HFFc6 (cell line): Measurements from ENCODE around the gene SERP1. TPM values are rescaled to one million over a fixed set of nuclear protein-coding genes. Genes with fewer than 3 reads are reported as not detected.
A peak's percentile ranks its signal among the peaks of the same experiment; 100 is the strongest.

Source experiments
- DNase-seq: peaks from one replicate; pipeline ENCODE4 v3.0.0-alpha.2; 2018
- H3K27ac Mint-ChIP-seq: 2 replicates; pipeline ENCODE4 v1.8.0; 2020; ENCODE audit warnings: mild to moderate bottlenecking, mixed read lengths
- H3K27me3 Mint-ChIP-seq: 2 replicates; pipeline ENCODE4 v1.8.0; 2021; ENCODE audit warnings: mild to moderate bottlenecking, moderate library complexity, mixed read lengths; ENCODE audit not compliant: insufficient read depth
- H3K36me3 Mint-ChIP-seq: 2 replicates; pipeline ENCODE4 v1.8.0; 2021; ENCODE audit warnings: low read depth, mixed read lengths
- H3K4me1 Mint-ChIP-seq: 2 replicates; pipeline ENCODE4 v1.8.0; 2020; ENCODE audit warnings: low read depth, mixed read lengths
- H3K4me3 Mint-ChIP-seq: 2 replicates; pipeline ENCODE4 v1.8.0; 2020; ENCODE audit warnings: mild to moderate bottlenecking, moderate library complexity, mixed read lengths
- H3K9me3 Mint-ChIP-seq: 2 replicates; pipeline ENCODE4 v1.8.0; 2020; ENCODE audit warnings: mild to moderate bottlenecking, mixed read lengths
- CTCF ChIP-seq: fragments of 200-600 bp; sonication (generic); IDR thresholded peaks from 2 replicates; pipeline ENCODE4 v1.5.0; 2021; ENCODE audit warnings: antibody characterized with exemption, mild to moderate bottlenecking
- total RNA-seq, 6 experiments: library from RNA; stranded (reverse); fragmentation: NEBNext Ultra II Directional; extraction: Animal tissue kit (Norgen Biotek cat#: 25700); gene quantifications; 2 replicates in 1 of 6; 3 replicates in 5 of 6; pipeline ENCODE4 v1.2.3, GENCODE V29; 2021

The SERP1 gene
- total RNA-seq, 6 experiments from 2014 or later: 108 to 122 (median 112) TPM

- Mint-ChIP-seq H3K9me3 (peaks cover 15% of the 10 kb centered on the region), H3K4me3 (peak overlapping the region; percentile 52), H3K27ac (peak overlapping the region; percentile 65), H3K4me1 (peaks cover 48% of the 10 kb centered on the region), H3K36me3 (peaks cover 18% of the 10 kb centered on the region), H3K27me3 (peaks cover 7% of the 10 kb centered on the region)
- no peak for TF ChIP-seq CTCF
- peak; percentile 86 for DNase-seq
These were observed 48.3 kb downstream of the SERP1 start for GRCh38 chr3:150497956-150498355.

GRCh38 chr3:150495563-150496168, 50.6 kb downstream of the SERP1 start:
- Mint-ChIP-seq H3K4me3 (peak overlapping the region; percentile 16; the same call in 1 of the 2 replicates), H3K27me3 (peaks cover 3% of the 10 kb centered on the region; the same call in 1 of the 2 replicates), H3K4me1 (peaks cover 48% of the 10 kb centered on the region), H3K36me3 (peaks cover 6% of the 10 kb centered on the region), H3K27ac (peak overlapping the region; percentile 52; the same call in 1 of the 2 replicates), H3K9me3 (peaks cover 2% of the 10 kb centered on the region; the same call in 1 of the 2 replicates)
- DNase-seq: peak; percentile 35
- TF ChIP-seq CTCF: peak; percentile 95

GRCh38 chr3:150495149-150495548, 51.1 kb downstream of the SERP1 start:
- peak overlapping the region; percentile 52 for H3K27ac Mint-ChIP-seq
- no peak for DNase-seq
- no peak for TF ChIP-seq CTCF
- H3K36me3 Mint-ChIP-seq: peaks cover 6% of the 10 kb centered on the region
- peaks cover 3% of the 10 kb centered on the region; the same call in 1 of the 2 replicates for H3K27me3 Mint-ChIP-seq
- peaks cover 48% of the 10 kb centered on the region for H3K4me1 Mint-ChIP-seq
- peak overlapping the region; percentile 16; the same call in 1 of the 2 replicates for H3K4me3 Mint-ChIP-seq
- H3K9me3 Mint-ChIP-seq: no peaks in the 10 kb centered on the region

GRCh38 chr3:150494411-150494977, 51.8 kb downstream of the SERP1 start:
- no peak for DNase-seq
- peaks cover 6% of the 10 kb centered on the region; the same call in 1 of the 2 replicates for H3K36me3 Mint-ChIP-seq
- H3K9me3 Mint-ChIP-seq: no peaks in the 10 kb centered on the region
- no peak overlapping the region for H3K4me3 Mint-ChIP-seq
- no peak for TF ChIP-seq CTCF
- no peak overlapping the region for H3K27ac Mint-ChIP-seq
- H3K27me3 Mint-ChIP-seq: peaks cover 3% of the 10 kb centered on the region; the same call in 1 of the 2 replicates
- H3K4me1 Mint-ChIP-seq: peaks cover 49% of the 10 kb centered on the region

Other genes starting within 250 kb of the SERP1 start
- 10 to 100 TPM; 56.8 to 81.2 (median 63.0) TPM for gene TSC22D2, start 138.2 kb downstream of the SERP1 start, total RNA-seq
- gene EIF2A, start 291 bp upstream of the SERP1 start, total RNA-seq: 10 to 100 TPM; 69.6 to 85.9 (median 75.0) TPM
- gene SELENOT, start 56.8 kb upstream of the SERP1 start, total RNA-seq: 100 to 1,000 TPM; 144 to 189 (median 180) TPM
- gene ERICH6, start 157.4 kb upstream of the SERP1 start, total RNA-seq: under 1 TPM in 1 of 6 experiments, not detected in 5; 0.30 TPM
- gene SIAH2, start 216.7 kb upstream of the SERP1 start, total RNA-seq: 10 to 100 TPM; 14.6 to 18.2 (median 15.9) TPM